Fibroblast of peridontal ligament (primary cell): ENCODE results near the gene STK38.

ENCODE experiments used
- DNase-seq: peaks from one replicate; pipeline ENCODE4 v3.0.0-alpha.2; 2010; ENCODE audit errors: extremely low read depth

Gene STK38

GRCh38 chr6:36563928-36564284 lies 16.6 kb upstream of the STK38 start:
- no peak for DNase-seq

GRCh38 chr6:36563237-36563927 lies 16.1 kb upstream of the STK38 start:
- DNase-seq: peak; percentile 22

GRCh38 chr6:36560822-36561221 lies 13.5 kb upstream of the STK38 start:
- DNase-seq: no peak

GRCh38 chr6:36559011-36559793 lies 11.9 kb upstream of the STK38 start:
- no peak for DNase-seq

GRCh38 chr6:36556281-36556680 lies 9.0 kb upstream of the STK38 start:
- DNase-seq: no peak

GRCh38 chr6:36555750-36556252 lies 8.5 kb upstream of the STK38 start:
- DNase-seq: no peak

GRCh38 chr6:36550473-36551000 lies 3.3 kb upstream of the STK38 start:
- DNase-seq: no peak

GRCh38 chr6:36548401-36548743 lies 1.1 kb upstream of the STK38 start:
- no peak for DNase-seq

- DNase-seq: no peak
Observed at GRCh38 chr6:36547646-36548400, 544 bp upstream of the STK38 start.

GRCh38 chr6:36546308-36546919 lies 865 bp downstream of the STK38 start:
- peak; percentile 41 for DNase-seq

- peak; percentile 17 for DNase-seq
Observed at GRCh38 chr6:36545767-36546307, 1.4 kb downstream of the STK38 start.

GRCh38 chr6:36544228-36544627 lies 3.1 kb downstream of the STK38 start:
- peak; percentile 73 for DNase-seq

GRCh38 chr6:36542041-36542440 lies 5.2 kb downstream of the STK38 start:
- DNase-seq: peak; percentile 49

- no peak for DNase-seq
Observed at GRCh38 chr6:36539814-36540568, 7.3 kb downstream of the STK38 start.

GRCh38 chr6:36536873-36537547 lies 10.3 kb downstream of the STK38 start:
- no peak for DNase-seq

GRCh38 chr6:36533321-36533720 lies 14.0 kb downstream of the STK38 start:
- peak; percentile 27 for DNase-seq

- no peak for DNase-seq
Observed at GRCh38 chr6:36526066-36526465, 21.2 kb downstream of the STK38 start.

GRCh38 chr6:36525346-36525745 lies 21.9 kb downstream of the STK38 start:
- no peak for DNase-seq

GRCh38 chr6:36524871-36525270 lies 22.4 kb downstream of the STK38 start:
- DNase-seq: no peak

- DNase-seq: no peak
Observed at GRCh38 chr6:36523936-36524499, 23.3 kb downstream of the STK38 start.
